ENCODE data around the gene CORO1C.

CORO1C gene

GRCh38 chr12:108649126-108649525 is 82.2 kb downstream of the CORO1C start:
- H3K27me3 Mint-ChIP-seq = no peaks in the 10 kb centered on the region
- peaks cover 71% of the 10 kb centered on the region for H3K4me1 Mint-ChIP-seq (ENCODE audit: low read depth)
- H3K36me3 Mint-ChIP-seq (ENCODE audit: low read depth) = peaks cover 47% of the 10 kb centered on the region
- H3K27ac Mint-ChIP-seq = peak overlapping the region; percentile 56
- no peak overlapping the region for H3K4me3 Mint-ChIP-seq
- no peaks in the 10 kb centered on the region for H3K9me3 Mint-ChIP-seq

- Mint-ChIP-seq H3K4me3 (no peak overlapping the region), H3K27ac (peak overlapping the region; percentile 56), H3K36me3 (ENCODE audit: low read depth) (peaks cover 47% of the 10 kb centered on the region), H3K9me3 (no peaks in the 10 kb centered on the region), H3K4me1 (ENCODE audit: low read depth) (peaks cover 64% of the 10 kb centered on the region), H3K27me3 (no peaks in the 10 kb centered on the region)
Measured at GRCh38 chr12:108648371-108648770, 82.9 kb downstream of the CORO1C start.

DNA sequence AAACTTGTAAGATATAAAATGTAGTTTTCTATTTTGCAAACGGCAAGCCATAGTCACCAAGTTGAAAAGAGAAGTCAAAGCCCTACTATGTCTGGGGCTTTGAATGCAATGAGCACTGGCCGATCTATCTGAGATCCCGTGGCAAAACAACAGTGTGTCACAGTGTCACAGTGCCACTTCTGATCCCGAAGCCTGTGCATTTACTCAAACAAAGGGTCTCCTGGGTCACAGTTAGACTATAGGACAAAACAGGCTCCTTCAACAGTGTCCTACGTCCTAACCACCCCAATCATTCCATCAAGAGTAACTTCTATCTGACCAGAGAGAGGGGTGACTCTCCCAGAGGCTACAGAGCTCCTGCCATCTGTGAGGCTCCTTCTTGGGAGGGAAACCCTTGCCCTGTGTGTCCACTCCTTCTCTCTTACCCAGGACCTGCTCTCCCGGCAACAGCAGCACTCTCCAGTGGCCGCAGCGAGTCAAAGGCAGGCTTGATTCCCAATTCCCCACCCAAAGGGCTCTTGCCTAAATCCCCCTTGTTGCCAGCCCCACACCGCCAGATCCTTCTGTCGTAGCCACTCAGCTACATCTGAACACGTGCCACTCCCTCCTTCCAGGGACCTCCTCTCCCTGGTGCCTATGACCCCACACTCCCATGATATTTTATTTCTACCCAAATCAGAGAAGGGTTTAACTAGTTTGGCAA is 83.6 kb downstream of the CORO1C start:
- Mint-ChIP-seq H3K27ac (peak overlapping the region; percentile 11), H3K27me3 (no peaks in the 10 kb centered on the region), H3K36me3 (ENCODE audit: low read depth) (peaks cover 47% of the 10 kb centered on the region), H3K9me3 (no peaks in the 10 kb centered on the region), H3K4me1 (ENCODE audit: low read depth) (peaks cover 57% of the 10 kb centered on the region), H3K4me3 (no peak overlapping the region)

DNA sequence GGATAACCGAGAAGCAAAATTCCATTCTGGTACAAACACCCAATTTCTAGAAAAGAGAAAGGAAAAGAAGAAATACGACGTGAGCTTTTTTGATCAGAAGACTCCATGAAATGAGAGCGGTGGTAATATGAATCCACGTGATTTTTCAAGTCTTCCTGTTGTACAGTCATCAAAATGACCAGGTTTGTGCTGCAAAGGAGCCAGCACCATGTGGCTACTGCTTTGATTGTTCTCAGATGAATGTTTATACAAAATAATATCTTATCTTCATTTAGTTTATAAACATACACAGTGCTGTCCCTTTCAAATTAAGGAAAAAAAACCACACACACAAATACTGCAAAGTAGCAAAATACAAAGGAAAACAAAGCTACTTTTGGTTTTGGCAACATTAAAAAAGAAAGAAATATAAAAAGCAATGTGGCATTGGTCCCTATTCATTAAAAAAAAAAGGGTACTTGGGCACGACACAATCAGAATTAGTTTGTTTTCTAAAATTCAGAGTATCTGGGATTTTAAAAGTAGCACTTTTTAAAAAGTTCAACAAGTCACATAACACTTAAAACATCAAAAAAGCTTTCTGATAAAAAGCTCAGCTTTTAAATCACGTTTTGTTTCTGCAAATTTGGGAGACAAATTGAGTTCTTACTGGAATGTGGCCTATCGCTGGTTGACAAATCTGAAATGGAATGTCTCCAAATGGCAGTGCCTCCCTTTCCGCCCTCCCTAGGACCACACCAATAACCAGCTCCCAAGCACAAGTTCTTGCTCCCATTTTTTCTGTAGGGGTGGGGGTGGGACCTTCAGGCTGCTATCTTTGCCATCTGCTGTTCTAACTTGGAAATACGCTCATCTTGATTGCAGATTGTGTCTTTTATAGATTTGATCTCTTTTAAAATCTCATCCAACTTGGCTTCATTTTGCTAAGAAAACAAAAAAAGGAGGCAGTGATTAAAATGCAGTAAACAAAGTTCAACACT is 84.4 kb downstream of the CORO1C start:
- Mint-ChIP-seq H3K9me3 (no peaks in the 10 kb centered on the region), H3K36me3 (ENCODE audit: low read depth) (peaks cover 47% of the 10 kb centered on the region), H3K4me3 (peak overlapping the region; percentile 40), H3K4me1 (ENCODE audit: low read depth) (peaks cover 54% of the 10 kb centered on the region), H3K27ac (peak overlapping the region; percentile 69), H3K27me3 (no peaks in the 10 kb centered on the region)

GRCh38 chr12:108645686-108646599 is 85.4 kb downstream of the CORO1C start:
- H3K4me3 Mint-ChIP-seq = peak overlapping the region; percentile 40
- no peaks in the 10 kb centered on the region for H3K27me3 Mint-ChIP-seq
- H3K27ac Mint-ChIP-seq = peak overlapping the region; percentile 69
- H3K9me3 Mint-ChIP-seq = no peaks in the 10 kb centered on the region
- peaks cover 58% of the 10 kb centered on the region for H3K4me1 Mint-ChIP-seq (ENCODE audit: low read depth)
- peaks cover 39% of the 10 kb centered on the region for H3K36me3 Mint-ChIP-seq (ENCODE audit: low read depth)

GRCh38 chr12:108644811-108645120 is 86.6 kb downstream of the CORO1C start:
- peaks cover 39% of the 10 kb centered on the region for H3K36me3 Mint-ChIP-seq (ENCODE audit: low read depth)
- peaks cover 66% of the 10 kb centered on the region for H3K4me1 Mint-ChIP-seq (ENCODE audit: low read depth)

DNA sequence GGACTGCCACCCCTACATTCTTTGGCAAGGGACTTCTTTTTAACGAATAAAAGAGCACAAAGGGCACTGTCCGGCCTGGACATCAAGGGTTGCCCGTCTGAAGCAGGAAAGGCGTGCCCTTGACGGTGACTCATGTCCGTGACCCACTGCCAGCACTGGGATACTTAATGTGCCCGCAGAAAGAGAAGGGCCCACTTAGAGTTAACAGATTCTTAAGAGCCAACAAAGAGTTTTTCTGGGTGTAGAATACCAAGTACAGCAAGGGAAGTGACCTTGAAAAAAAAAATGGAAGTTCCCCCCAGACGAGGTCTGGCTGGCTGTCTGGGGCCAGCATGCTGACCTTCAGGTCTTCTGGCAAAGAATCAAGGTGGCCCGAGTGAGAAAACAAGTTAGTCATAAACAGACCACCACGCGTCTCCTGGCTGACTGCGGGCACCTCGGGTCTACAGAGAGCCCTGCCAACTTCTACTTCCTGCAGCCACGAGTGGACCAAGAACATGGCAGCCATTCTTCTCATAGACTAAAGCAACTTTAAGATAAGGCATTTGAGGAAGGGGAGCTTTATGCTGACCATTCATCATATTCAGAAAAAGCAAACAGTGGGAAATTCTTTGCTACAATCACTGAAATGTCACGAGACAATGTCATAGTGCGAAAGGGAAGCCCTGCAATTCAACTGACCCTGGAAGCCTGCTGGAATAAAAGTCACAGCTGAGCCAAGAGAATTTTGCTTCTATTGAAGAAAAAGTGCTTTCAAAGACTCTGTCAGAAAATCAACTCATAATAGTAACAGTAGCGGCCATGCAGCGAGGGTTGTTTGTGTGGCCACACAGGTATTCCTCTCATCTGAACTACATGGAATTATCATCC is 87.1 kb downstream of the CORO1C start:
- no peaks in the 10 kb centered on the region for H3K9me3 Mint-ChIP-seq
- H3K4me1 Mint-ChIP-seq (ENCODE audit: low read depth) = peaks cover 65% of the 10 kb centered on the region
- H3K27ac Mint-ChIP-seq = no peak overlapping the region
- no peaks in the 10 kb centered on the region for H3K27me3 Mint-ChIP-seq
- peaks cover 33% of the 10 kb centered on the region for H3K36me3 Mint-ChIP-seq (ENCODE audit: low read depth)
- H3K4me3 Mint-ChIP-seq = no peak overlapping the region

More at GRCh38 chr12:108644811-108645120, 86.6 kb downstream of the CORO1C start:
- no peaks in the 10 kb centered on the region for H3K9me3 Mint-ChIP-seq
- H3K4me3 Mint-ChIP-seq = no peak overlapping the region
- no peak overlapping the region for H3K27ac Mint-ChIP-seq
- no peaks in the 10 kb centered on the region for H3K27me3 Mint-ChIP-seq

GRCh38 chr12:108642899-108643654 is 88.2 kb downstream of the CORO1C start:
- Mint-ChIP-seq H3K4me3 (no peak overlapping the region), H3K27ac (no peak overlapping the region), H3K4me1 (ENCODE audit: low read depth) (peaks cover 59% of the 10 kb centered on the region)

DNA sequence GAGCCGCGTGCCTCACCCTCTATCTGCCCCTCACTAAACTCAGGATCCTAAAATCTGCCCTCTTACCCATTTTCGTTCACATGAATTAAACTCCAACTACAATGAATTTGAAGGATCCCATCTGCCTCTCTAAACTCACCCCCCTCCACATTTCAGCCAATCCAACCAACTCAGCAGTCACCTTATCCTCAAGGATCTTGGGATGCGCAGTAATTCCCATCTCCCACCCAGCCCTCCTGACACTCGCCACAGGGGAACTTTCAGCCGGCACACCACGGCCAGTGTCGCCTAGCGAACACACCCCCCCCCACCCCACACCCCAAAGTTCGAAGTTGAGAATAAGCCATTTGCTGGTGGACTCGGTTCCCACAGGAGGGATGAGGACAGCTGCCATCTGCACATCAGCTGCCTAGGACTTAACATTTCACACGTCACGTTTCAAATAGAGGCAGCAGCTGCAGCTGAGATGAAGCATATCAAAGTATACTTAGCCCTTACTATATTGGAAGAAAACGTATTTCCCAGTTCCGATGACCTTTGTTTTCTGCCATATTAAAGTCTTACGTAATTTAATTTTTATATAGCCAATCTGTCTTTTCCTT is 88.9 kb downstream of the CORO1C start:
- Mint-ChIP-seq H3K36me3 (ENCODE audit: low read depth) (peaks cover 20% of the 10 kb centered on the region), H3K9me3 (no peaks in the 10 kb centered on the region), H3K4me3 (no peak overlapping the region), H3K27ac (peak overlapping the region; percentile 13), H3K27me3 (no peaks in the 10 kb centered on the region), H3K4me1 (ENCODE audit: low read depth) (peaks cover 55% of the 10 kb centered on the region)

More at GRCh38 chr12:108642899-108643654, 88.2 kb downstream of the CORO1C start:
- no peaks in the 10 kb centered on the region for H3K27me3 Mint-ChIP-seq
- no peaks in the 10 kb centered on the region for H3K9me3 Mint-ChIP-seq
- H3K36me3 Mint-ChIP-seq (ENCODE audit: low read depth) = peaks cover 27% of the 10 kb centered on the region

GRCh38 chr12:108641446-108642268 is 89.7 kb downstream of the CORO1C start:
- Mint-ChIP-seq H3K4me1 (ENCODE audit: low read depth) (peaks cover 53% of the 10 kb centered on the region), H3K9me3 (no peaks in the 10 kb centered on the region), H3K36me3 (ENCODE audit: low read depth) (peaks cover 18% of the 10 kb centered on the region), H3K27me3 (no peaks in the 10 kb centered on the region), H3K27ac (peak overlapping the region; percentile 15), H3K4me3 (no peak overlapping the region)

DNA sequence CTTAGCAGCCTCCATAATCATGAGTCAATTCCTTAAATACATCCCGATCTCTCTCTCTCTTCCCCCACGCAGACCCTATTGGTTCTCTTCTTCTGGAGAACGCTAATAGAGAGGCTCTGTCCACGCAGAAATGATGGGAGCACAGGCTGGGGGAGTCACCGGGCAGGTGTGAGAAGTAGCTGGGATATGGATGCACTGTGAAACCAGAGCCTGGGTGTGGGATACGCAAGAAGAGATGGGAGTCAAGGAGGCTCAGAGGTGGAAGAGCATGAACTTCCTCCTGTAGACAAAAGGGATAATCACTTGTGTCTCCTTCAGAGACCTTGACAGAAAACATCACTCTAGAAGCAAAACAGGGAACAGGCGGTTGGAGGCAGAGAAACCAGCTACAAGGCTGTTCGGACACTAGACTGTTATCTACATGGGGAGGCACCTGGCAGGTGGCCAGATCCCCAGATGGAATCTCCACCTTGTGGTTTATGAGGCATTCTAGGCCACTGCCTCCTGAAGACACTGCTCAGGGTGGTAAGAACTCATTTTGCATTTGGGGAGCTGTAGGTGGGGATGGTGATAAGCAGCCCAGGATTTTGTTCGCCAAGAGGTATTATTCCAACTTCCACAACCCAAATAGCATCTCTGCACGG is 90.4 kb downstream of the CORO1C start:
- H3K9me3 Mint-ChIP-seq = no peaks in the 10 kb centered on the region
- H3K4me3 Mint-ChIP-seq = no peak overlapping the region
- H3K36me3 Mint-ChIP-seq (ENCODE audit: low read depth) = peaks cover 12% of the 10 kb centered on the region
- H3K27me3 Mint-ChIP-seq = no peaks in the 10 kb centered on the region
- H3K27ac Mint-ChIP-seq = no peak overlapping the region
- peaks cover 51% of the 10 kb centered on the region for H3K4me1 Mint-ChIP-seq (ENCODE audit: low read depth)
